Uterus (tissue), 2 donors: ENCODE results near the gene GOLGA5.

Experiments
- CTCF ChIP-seq, 4 experiments: fragments of 200-600 bp in 2 of 4; fragments of 450-650 bp in 2 of 4; sonication (generic) in 2 of 4; IDR thresholded peaks; one replicate each; pipeline ENCODE4 v1.5.1; 2016 to 2019; ENCODE audit warnings: antibody characterized with exemption in 4 of 4, mild to moderate bottlenecking in 2 of 4, moderate library complexity in 1 of 4
- POLR2A ChIP-seq, 2 donors: fragments of 450-650 bp; IDR thresholded peaks; one replicate each; pipeline ENCODE4 v1.6.1; 2016; ENCODE audit warnings: antibody characterized with exemption in 2 of 2, mild to moderate bottlenecking in 1 of 2, moderate library complexity in 1 of 2

DNA sequence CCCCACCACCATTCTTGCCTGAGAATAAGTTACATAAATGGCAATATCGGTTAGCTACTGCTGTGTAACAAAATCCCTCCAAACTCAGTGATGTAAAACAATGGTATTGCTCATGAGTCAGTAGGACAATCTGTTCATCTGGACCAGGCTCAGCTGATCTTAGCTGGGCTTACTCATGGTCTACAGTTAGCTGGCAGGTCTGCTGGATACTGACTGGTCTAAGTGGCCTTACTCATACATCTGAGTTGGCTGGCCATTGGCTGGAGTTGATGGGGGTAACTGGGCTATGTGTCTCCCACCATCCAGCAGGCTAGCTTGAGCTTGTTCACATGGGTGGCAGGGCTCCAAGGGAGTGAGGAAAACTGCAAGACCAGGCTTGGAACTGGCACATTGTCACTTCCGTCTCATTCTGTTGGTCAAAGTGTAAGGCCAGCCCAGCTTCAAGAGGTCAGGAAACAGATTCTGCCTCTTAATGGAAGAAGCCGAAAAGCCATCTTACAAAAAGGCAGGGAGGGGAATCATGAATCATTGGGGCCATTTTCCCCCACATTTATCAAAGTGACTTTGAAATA lies 72.2 kb downstream of the GOLGA5 start:
- TF ChIP-seq POLR2A (IDR thresholded peaks at IDR 0.05) (no peak), CTCF (IDR thresholded peaks at IDR 0.05) (no peak)
